Smooth muscle cell (in vitro differentiated cells): ENCODE measurements around the gene GAB1. TPM values are rescaled to one million over a fixed set of nuclear protein-coding genes. Genes with fewer than 3 reads are reported as not detected.
A peak's percentile ranks its signal among the peaks of the same experiment; 100 is the strongest.

ENCODE experiments used
- DNase-seq: peaks from one replicate; lab custom pipeline; 2025; ENCODE audit not compliant: unreplicated experiment; lab: John Stamatoyannopoulos, UW
- H2AFZ ChIP-seq: fragments of 200-600 bp; sonication (generic); 2 replicates; pipeline ENCODE4 v1.6.0; 2016; ENCODE audit warnings: antibody characterized with exemption, low read depth, mild to moderate bottlenecking
- H3F3A ChIP-seq: fragments of 200-600 bp; sonication (generic); 2 replicates; pipeline ENCODE4 v1.6.0; 2017; ENCODE audit warnings: antibody characterized with exemption, low read depth
- H3K27ac ChIP-seq: fragments of 200-600 bp; sonication (generic); 2 replicates; pipeline ENCODE4 v1.5.1; 2016; ENCODE audit warnings: low read depth, mild to moderate bottlenecking
- H3K27me3 ChIP-seq: fragments of 200-600 bp; sonication (generic); 2 replicates; pipeline ENCODE4 v1.6.1; 2016; ENCODE audit warnings: low read depth, mild to moderate bottlenecking
- H3K36me3 ChIP-seq: fragments of 200-600 bp; sonication (generic); 2 replicates; pipeline ENCODE4 v1.5.1; 2016; ENCODE audit warnings: low read depth
- H3K4me1 ChIP-seq: fragments of 200-600 bp; sonication (generic); 2 replicates; pipeline ENCODE4 v1.5.1; 2016; ENCODE audit warnings: low read depth
- H3K4me2 ChIP-seq: fragments of 200-600 bp; sonication (generic); 2 replicates; pipeline ENCODE4 v1.6.0; 2016; ENCODE audit warnings: mild to moderate bottlenecking
- H3K4me3 ChIP-seq: fragments of 200-600 bp; sonication (generic); 2 replicates; pipeline ENCODE4 v1.5.1; 2016; ENCODE audit warnings: mild to moderate bottlenecking
- H3K79me2 ChIP-seq: fragments of 200-600 bp; sonication (generic); 2 replicates; pipeline ENCODE4 v1.6.0; 2016; ENCODE audit warnings: low read depth, mild to moderate bottlenecking
- H3K9ac ChIP-seq: fragments of 200-600 bp; sonication (generic); 2 replicates; pipeline ENCODE4 v1.6.0; 2016; ENCODE audit warnings: low read depth
- H3K9me3 ChIP-seq: fragments of 200-600 bp; sonication (generic); replicated peaks from 2 replicates; pipeline ENCODE4 v1.5.1; 2016; ENCODE audit warnings: low read depth
- H4K20me1 ChIP-seq: fragments of 200-600 bp; sonication (generic); 2 replicates; pipeline ENCODE4 v1.6.0; 2016; ENCODE audit warnings: low read depth
- CTCF ChIP-seq: fragments of 200-600 bp; sonication (generic); IDR thresholded peaks from 2 replicates; pipeline ENCODE4 v1.5.1; 2017; ENCODE audit warnings: borderline replicate concordance, mild to moderate bottlenecking, antibody characterized with exemption; ENCODE audit not compliant: insufficient read depth, poor library complexity, severe bottlenecking
- WGBS: methylation state at CpG from one replicate; pipeline ENCODE4 v1.1.7; 2016; ENCODE audit warnings: low lambda C conversion rate; 5-methylcytosine and 5-hydroxymethylcytosine counted together
- polyA plus RNA-seq: library from polyadenylated mRNA; unstranded; fragments of >200 nt; fragmentation: Nextera tagmentation; extraction: Ambion mirVana; gene quantifications from 2 replicates; pipeline ENCODE4 v1.2.1, GENCODE V29; 2016
- total RNA-seq: library from RNA; depleted of rRNA; stranded (reverse); fragments of >200 nt; gene quantifications from 2 replicates; pipeline ENCODE4 v1.2.3, GENCODE V29; 2014

The GAB1 gene
- total and polyA plus RNA-seq, 2 experiments from 2014 or later = 0.50 to 22.5 TPM

- TF ChIP-seq CTCF = no peak
- DNase-seq = no peak
- Histone ChIP-seq H3K27me3 (peaks cover 19% of the 10 kb centered on the region), H3F3A (no peaks in the 10 kb centered on the region), H3K4me2 (no peak overlapping the region), H3K9ac (no peak overlapping the region), H3K9me3 (no peaks in the 10 kb centered on the region), H4K20me1 (no peaks in the 10 kb centered on the region), H3K4me1 (no peaks in the 10 kb centered on the region), H3K36me3 (no peaks in the 10 kb centered on the region), H2AFZ (no peak overlapping the region), H3K4me3 (no peak overlapping the region), H3K79me2 (no peaks in the 10 kb centered on the region), H3K27ac (no peak overlapping the region)
- 100% methylated on average over 1 of the region's 1 CpG for WGBS
Observed at GRCh38 chr4:143506031-143506430, 169.4 kb downstream of the GAB1 start.

GRCh38 chr4:143511906-143512305, 175.2 kb downstream of the GAB1 start:
- Histone ChIP-seq H3K4me3 (no peak overlapping the region), H3K79me2 (peaks cover 29% of the 10 kb centered on the region), H2AFZ (peak overlapping the region; percentile 98), H3K36me3 (no peaks in the 10 kb centered on the region), H3K9ac (no peak overlapping the region), H3K9me3 (no peaks in the 10 kb centered on the region), H3F3A (no peaks in the 10 kb centered on the region), H4K20me1 (peaks cover 29% of the 10 kb centered on the region), H3K4me2 (no peak overlapping the region), H3K4me1 (peaks cover 14% of the 10 kb centered on the region), H3K27ac (no peak overlapping the region), H3K27me3 (peaks cover 19% of the 10 kb centered on the region)
- WGBS = 83% methylated on average over 7 of the region's 7 CpGs
- DNase-seq = no peak
- TF ChIP-seq CTCF = no peak

- DNase-seq = no peak
- Histone ChIP-seq H3K27ac (peak overlapping the region; percentile 98), H3K79me2 (peaks cover 40% of the 10 kb centered on the region), H3K4me3 (peak overlapping the region; percentile 92), H3K4me2 (peak overlapping the region; percentile 96), H4K20me1 (peaks cover 40% of the 10 kb centered on the region), H3F3A (no peaks in the 10 kb centered on the region), H3K27me3 (peaks cover 19% of the 10 kb centered on the region), H3K4me1 (peaks cover 14% of the 10 kb centered on the region), H3K9ac (peak overlapping the region; percentile 97), H3K9me3 (no peaks in the 10 kb centered on the region), H3K36me3 (peaks cover 5% of the 10 kb centered on the region), H2AFZ (peak overlapping the region; percentile 98)
- WGBS = 0% methylated on average over 18 of the region's 18 CpGs
- TF ChIP-seq CTCF = no peak
Observed at GRCh38 chr4:143512978-143513313, 176.3 kb downstream of the GAB1 start.
